Measurements from ENCODE around the gene IARS1. TPM values are rescaled to one million over a fixed set of nuclear protein-coding genes. Genes with fewer than 3 reads are reported as not detected.

Gene IARS1
- total RNA-seq: 10 to 100 TPM; 49.8 to 80.6 (median 67.1) TPM

DNA sequence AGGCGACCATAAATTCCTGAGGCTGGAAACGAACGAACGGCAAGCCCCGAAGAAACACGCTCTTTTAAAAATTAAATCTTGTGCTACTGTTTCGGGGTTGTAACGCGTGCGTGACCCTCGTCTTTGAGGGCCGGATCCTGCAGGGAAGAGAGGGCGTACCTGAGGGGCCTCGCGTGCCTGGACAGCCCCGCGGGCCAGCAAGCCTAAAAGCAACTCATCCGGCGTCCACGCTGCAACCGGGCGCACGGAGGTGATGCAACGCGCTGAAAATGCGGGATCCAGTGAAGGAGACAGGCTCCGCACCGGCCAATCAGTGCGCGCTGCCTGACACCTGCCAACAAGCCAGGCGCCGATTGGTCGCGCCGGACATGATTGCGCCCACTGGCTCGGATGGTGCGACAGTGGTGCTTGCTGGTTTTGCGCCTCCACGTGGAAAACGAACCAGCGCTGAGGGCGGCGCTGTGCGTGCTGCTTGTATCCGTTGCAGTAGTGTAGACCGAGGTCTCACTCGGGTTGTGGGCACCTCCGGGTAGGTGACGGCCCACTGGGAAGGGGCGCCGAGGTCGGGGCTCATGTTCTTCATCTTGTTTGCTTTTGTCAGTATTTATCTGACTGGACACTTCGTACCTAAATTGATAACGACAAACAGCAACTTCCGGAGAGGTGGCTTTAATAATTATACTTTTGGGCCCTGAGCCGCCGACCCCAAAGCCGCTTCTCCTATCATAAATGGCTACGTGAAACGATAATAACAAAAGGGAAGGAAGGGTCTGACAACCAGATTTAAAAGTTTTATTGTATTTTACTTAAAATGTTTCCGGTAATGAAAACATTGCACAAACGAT lies at the start of gene IARS1:
Gene IARS1, minus strand, starts transcription at position 246 of the 845 bp plus-strand sequence. CDS start 4,278 bp downstream, outside the sequence.
- intact Hi-C loops (cut with DNase I): loop anchor here (5.0 kb wide), 1 partner anchor 161 kb away; no protein-coding TSS in a partner anchor

DNA sequence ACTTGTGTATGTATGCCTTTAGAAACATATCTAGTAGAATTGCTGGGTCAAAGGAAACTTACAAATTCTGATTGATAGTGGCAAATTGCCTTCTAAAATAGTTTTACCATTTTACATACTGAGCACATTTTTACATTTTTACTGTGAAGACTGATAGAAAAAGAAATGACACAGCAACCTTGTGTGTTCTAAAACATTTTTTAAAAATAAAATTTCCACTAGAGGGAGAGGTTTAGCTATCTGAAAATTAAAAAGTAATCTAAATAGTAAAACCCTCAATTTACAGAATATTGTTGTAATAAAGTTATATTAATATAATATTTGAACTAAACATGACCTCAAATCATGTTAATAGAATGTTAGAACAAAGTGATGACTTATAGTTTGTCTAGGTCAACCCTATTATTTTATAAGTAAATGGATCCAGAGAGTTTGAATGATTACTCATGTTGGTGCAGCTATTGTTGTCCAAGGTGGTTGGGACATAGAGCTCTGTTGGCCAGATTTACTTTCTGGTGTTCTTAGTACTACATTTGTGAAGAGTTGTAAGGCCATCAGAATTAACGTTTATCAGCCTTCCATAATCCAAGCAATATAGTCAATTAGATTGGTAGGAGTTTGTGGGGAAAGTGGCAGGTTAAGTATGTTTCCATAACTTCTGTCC lies 49.5 kb upstream of the IARS1 start:
- TF ChIP-seq EP300 (IDR thresholded peaks at IDR 0.05): no peak
- TF ChIP-seq, protein P1, sequence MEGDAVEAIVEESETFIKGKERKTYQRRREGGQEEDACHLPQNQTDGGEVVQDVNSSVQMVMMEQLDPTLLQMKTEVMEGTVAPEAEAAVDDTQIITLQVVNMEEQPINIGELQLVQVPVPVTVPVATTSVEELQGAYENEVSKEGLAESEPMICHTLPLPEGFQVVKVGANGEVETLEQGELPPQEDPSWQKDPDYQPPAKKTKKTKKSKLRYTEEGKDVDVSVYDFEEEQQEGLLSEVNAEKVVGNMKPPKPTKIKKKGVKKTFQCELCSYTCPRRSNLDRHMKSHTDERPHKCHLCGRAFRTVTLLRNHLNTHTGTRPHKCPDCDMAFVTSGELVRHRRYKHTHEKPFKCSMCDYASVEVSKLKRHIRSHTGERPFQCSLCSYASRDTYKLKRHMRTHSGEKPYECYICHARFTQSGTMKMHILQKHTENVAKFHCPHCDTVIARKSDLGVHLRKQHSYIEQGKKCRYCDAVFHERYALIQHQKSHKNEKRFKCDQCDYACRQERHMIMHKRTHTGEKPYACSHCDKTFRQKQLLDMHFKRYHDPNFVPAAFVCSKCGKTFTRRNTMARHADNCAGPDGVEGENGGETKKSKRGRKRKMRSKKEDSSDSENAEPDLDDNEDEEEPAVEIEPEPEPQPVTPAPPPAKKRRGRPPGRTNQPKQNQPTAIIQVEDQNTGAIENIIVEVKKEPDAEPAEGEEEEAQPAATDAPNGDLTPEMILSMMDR (IDR thresholded peaks at IDR 0.05): peak; percentile 30 to 46 (median 45)
- H3K9me3 ChIP-seq: no peaks in the 10 kb centered on the region
- H3K4me3 ChIP-seq: no peak overlapping the region
- H3K27me3 ChIP-seq: no peaks in the 10 kb centered on the region
- no peak for DNase-seq (ENCODE audit: extremely low spot score)
- H3K36me3 ChIP-seq: peaks cover 0 to 24% (median 4%) of the 10 kb centered on the region in 4 donors
- peak overlapping the region in 2 of 4 donors; percentile 8 to 37 for H3K27ac ChIP-seq (replicated peaks in 1 of 4)
- 58% methylated on average over 1 of the region's 1 CpG for WGBS
- intact Hi-C loops (cut with DNase I): loop anchor here (1.0 to 2.0 kb wide), 2 partner anchors 96 to 292 kb away; no protein-coding TSS in a partner anchor
- peaks cover 0 to 18% (median 14%) of the 10 kb centered on the region in 4 donors for H3K4me1 ChIP-seq

More for the DNA sequence above, at the start of gene IARS1:
- Histone ChIP-seq H3K4me1 (peaks cover 11 to 34% (median 30%) of the 10 kb centered on the region in 4 donors), H3K27me3 (no peaks in the 10 kb centered on the region), H3K4me3 (peak within 1 kb of the TSS; percentile 71 to 86 (median 74)), H3K9me3 (no peaks in the 10 kb centered on the region), H3K36me3 (peaks cover 3 to 27% (median 18%) of the 10 kb centered on the region in 4 donors), H3K27ac (replicated peaks in 1 of 4) (peak within 1 kb of the TSS; percentile 70 to 87 (median 75))
- TF ChIP-seq, protein P1 (IDR thresholded peaks at IDR 0.05): peak; percentile 34 to 50 (median 35)
- TF ChIP-seq POLR2AphosphoS5 (IDR thresholded peaks at IDR 0.05) (peak; percentile 89 to 95), EP300 (IDR thresholded peaks at IDR 0.05) (no peak), POLR2A (IDR thresholded peaks at IDR 0.05; ENCODE audit: low read depth) (no peak)
- DNase-seq (ENCODE audit: extremely low spot score): peak; percentile 100
- WGBS: under 1% methylated on average over 53 of the region's 63 CpGs

DNA sequence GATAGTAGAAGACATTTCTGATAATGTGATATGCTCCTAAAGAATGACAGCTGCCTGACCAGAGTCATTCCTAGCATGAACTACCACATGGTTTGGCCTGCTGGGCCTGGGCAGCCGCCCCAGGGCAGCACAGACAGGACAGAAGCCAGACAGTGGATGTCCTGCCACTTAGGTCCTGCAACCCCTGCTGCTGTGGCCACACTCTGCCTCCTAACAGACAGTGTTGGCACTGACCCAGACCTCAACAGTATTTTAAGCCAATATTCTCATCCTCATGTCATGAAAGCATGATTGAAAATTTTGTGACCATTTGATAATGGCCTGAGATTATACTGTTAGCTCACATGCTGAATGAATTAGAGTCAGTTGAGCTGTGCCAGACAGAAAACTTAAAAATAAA lies 48.1 kb upstream of the IARS1 start:
- Histone ChIP-seq H3K27ac (replicated peaks in 1 of 4) (no peak overlapping the region), H3K4me3 (no peak overlapping the region), H3K4me1 (peaks cover 0 to 18% (median 11%) of the 10 kb centered on the region in 4 donors), H3K36me3 (peaks cover 0 to 34% (median 7%) of the 10 kb centered on the region in 4 donors), H3K9me3 (no peaks in the 10 kb centered on the region), H3K27me3 (no peaks in the 10 kb centered on the region)
- WGBS: 100% methylated on average over 1 of the region's 1 CpG
- TF ChIP-seq EP300 (IDR thresholded peaks at IDR 0.05) (no peak), POLR2AphosphoS5 (IDR thresholded peaks at IDR 0.05) (no peak), POLR2A (IDR thresholded peaks at IDR 0.05; ENCODE audit: low read depth) (no peak)
- TF ChIP-seq, protein P1 (IDR thresholded peaks at IDR 0.05): no peak
- intact Hi-C loops (cut with DNase I): no loop called here
- DNase-seq (ENCODE audit: extremely low spot score): no peak

DNA sequence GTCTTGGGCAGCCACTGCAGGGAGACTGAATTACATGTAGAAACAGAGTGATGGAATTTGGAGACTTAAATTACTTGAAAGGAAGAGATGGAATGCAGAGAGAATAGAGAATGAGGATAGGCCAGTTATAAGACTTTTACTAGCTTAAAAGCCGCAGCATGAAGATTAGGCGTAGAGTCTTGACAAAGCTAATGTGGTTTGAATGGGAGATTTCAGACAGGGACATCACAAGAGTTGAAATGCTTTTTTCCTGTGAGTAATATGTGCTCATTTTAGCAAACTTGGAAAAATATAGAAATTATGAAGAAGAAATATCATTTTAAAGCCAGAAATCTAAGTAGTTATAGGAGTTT lies 39.8 kb upstream of the IARS1 start:
- Histone ChIP-seq H3K4me3 (no peak overlapping the region), H3K36me3 (peaks cover 0 to 13% (median 5%) of the 10 kb centered on the region in 4 donors), H3K4me1 (peaks cover 0 to 3% (median 0%) of the 10 kb centered on the region in 4 donors), H3K27me3 (no peaks in the 10 kb centered on the region), H3K27ac (replicated peaks in 1 of 4) (no peak overlapping the region), H3K9me3 (no peaks in the 10 kb centered on the region)
- 88% methylated on average over 2 of the region's 2 CpGs for WGBS
- no peak for DNase-seq (ENCODE audit: extremely low spot score)
- intact Hi-C loops (cut with DNase I): no loop called here
- no peak for TF ChIP-seq EP300 (IDR thresholded peaks at IDR 0.05)
